HG02678 (cell line): ENCODE data around the gene FBLN7.

Experiments used
- ATAC-seq: cut with Tn5 transposase; IDR thresholded peaks from one replicate; pipeline ENCODE4 v1.9.1; 2021; ENCODE audit warnings: mild to moderate bottlenecking, moderate library complexity; ENCODE audit not compliant: unreplicated experiment

FBLN7 gene

GRCh38 chr2:112156152-112156986 is 18.2 kb downstream of the FBLN7 start:
- ATAC-seq, result no peak

GRCh38 chr2:112157472-112157871 is 19.3 kb downstream of the FBLN7 start:
- no peak for ATAC-seq

- ATAC-seq, result no peak
Measured at GRCh38 chr2:112159454-112159921, 21.3 kb downstream of the FBLN7 start.

GRCh38 chr2:112160283-112161250 is 22.4 kb downstream of the FBLN7 start:
- no peak for ATAC-seq

- no peak for ATAC-seq
Measured at GRCh38 chr2:112161431-112162145, 23.4 kb downstream of the FBLN7 start.

- no peak for ATAC-seq
Measured at GRCh38 chr2:112162341-112162740, 24.2 kb downstream of the FBLN7 start.

- no peak for ATAC-seq
Measured at GRCh38 chr2:112162956-112163355, 24.8 kb downstream of the FBLN7 start.

GRCh38 chr2:112163541-112163981 is 25.4 kb downstream of the FBLN7 start:
- ATAC-seq, result no peak

- ATAC-seq, result no peak
Measured at GRCh38 chr2:112164876-112165275, 26.7 kb downstream of the FBLN7 start.

- no peak for ATAC-seq
Measured at GRCh38 chr2:112165296-112165695, 27.1 kb downstream of the FBLN7 start.

- no peak for ATAC-seq
Measured at GRCh38 chr2:112166806-112167499, 28.8 kb downstream of the FBLN7 start.

- no peak for ATAC-seq
Measured at GRCh38 chr2:112168422-112169124, 30.4 kb downstream of the FBLN7 start.

- ATAC-seq, result no peak
Measured at GRCh38 chr2:112170495-112170894, 32.3 kb downstream of the FBLN7 start.

- ATAC-seq, result no peak
Measured at GRCh38 chr2:112173646-112174319, 35.6 kb downstream of the FBLN7 start.

- ATAC-seq, result no peak
Measured at GRCh38 chr2:112174383-112174782, 36.2 kb downstream of the FBLN7 start.

GRCh38 chr2:112175333-112175732 is 37.1 kb downstream of the FBLN7 start:
- no peak for ATAC-seq

GRCh38 chr2:112175958-112176573 is 37.9 kb downstream of the FBLN7 start:
- no peak for ATAC-seq

GRCh38 chr2:112181571-112182290 is 43.5 kb downstream of the FBLN7 start:
- ATAC-seq, result no peak
